Endothelial cell of umbilical vein (primary cell): ENCODE measurements around the gene DMD. TPM values are rescaled to one million over a fixed set of nuclear protein-coding genes. Genes with fewer than 3 reads are reported as not detected.

Experiments used
- BruUV-seq: library from RNA; stranded (reverse); fragments of 400-500 nt; replicated peaks from 2 replicates; lab custom pipeline; 2021; lab: Mats Ljungman, UMichigan
- CTCF ChIA-PET: fragments of 300-600, 350-600 bp; sonication (Branson Sonifier 250); formaldehyde crosslinking; loops from one replicate; lab custom pipeline; 2021; ENCODE audit warnings: antibody characterized with exemption, inconsistent platforms; lab: Charles Lee
- POLR2A ChIA-PET: fragments of 300-600, 350-600 bp; sonication (Branson Sonifier 250); formaldehyde crosslinking; loops from one replicate; lab custom pipeline; 2021; ENCODE audit warnings: antibody characterized with exemption, inconsistent platforms; lab: Charles Lee
- DNase-seq: peaks from one replicate; pipeline ENCODE4 v3.0.0-alpha.2; 2011; ENCODE audit warnings: low read depth, low spot score
- FAIRE-seq: peaks from 2 replicates; lab custom pipeline; 2011; peaks lifted over from hg19 to GRCh38; lab: Jason Lieb, UNC
- H2AFZ ChIP-seq: 2 replicates; pipeline ENCODE4 v1.6.0; 2012; ENCODE audit warnings: low read depth, low read length, control low read depth, inconsistent platforms
- H3K27ac ChIP-seq: 2 replicates; pipeline ENCODE4 v1.5.1; 2011; ENCODE audit warnings: low read depth, mild to moderate bottlenecking, control low read depth, low read length, moderate library complexity; ENCODE audit not compliant: insufficient read depth
- H3K27me3 ChIP-seq, 2 experiments: 2 replicates each; pipeline versions ENCODE4 v1.6.0 to v1.6.1; 2011; ENCODE audit warnings: low read length in 2 of 2, mixed read lengths in 1 of 2; ENCODE audit not compliant: control insufficient read depth in 2 of 2, insufficient read depth in 2 of 2
- H3K36me3 ChIP-seq, 2 experiments: 2 replicates in 1 of 2; 3 replicates in 1 of 2; pipeline ENCODE4 v1.5.1; 2011; ENCODE audit warnings: low read length in 2 of 2, mild to moderate bottlenecking in 1 of 2, moderate library complexity in 1 of 2; ENCODE audit not compliant: control insufficient read depth in 2 of 2, insufficient read depth in 2 of 2; ENCODE audit errors: extremely low read depth in 1 of 2
- H3K4me1 ChIP-seq: 3 replicates; pipeline ENCODE4 v1.5.1; 2011; ENCODE audit warnings: mild to moderate bottlenecking, low read length; ENCODE audit not compliant: control insufficient read depth, insufficient read depth; ENCODE audit errors: extremely low read depth
- H3K4me2 ChIP-seq: 2 replicates; pipeline ENCODE4 v1.6.1; 2011; ENCODE audit warnings: low read length, control low read depth, mixed read lengths; ENCODE audit not compliant: insufficient read depth
- H3K4me3 ChIP-seq, 3 experiments: fragments of 200-600 bp in 1 of 3; sonication (generic), shearing (Covaris generic) in 1 of 3; replicated peaks in 1 of 3; 2 replicates each; pipeline ENCODE4 v1.5.1; 2011 to 2016; ENCODE audit warnings: control low read depth in 3 of 3, low read length in 3 of 3, mild to moderate bottlenecking in 2 of 3, inconsistent platforms in 1 of 3, low read depth in 1 of 3, moderate library complexity in 1 of 3; ENCODE audit not compliant: insufficient read depth in 1 of 3
- H3K79me2 ChIP-seq: 2 replicates; pipeline ENCODE4 v1.6.0; 2012; ENCODE audit warnings: low read length, inconsistent platforms; ENCODE audit not compliant: control insufficient read depth, insufficient read depth
- H3K9ac ChIP-seq: replicated peaks from 2 replicates; pipeline ENCODE3; 2011; ENCODE audit warnings: low read length, control low read depth; ENCODE audit not compliant: insufficient read depth; ENCODE audit errors: extremely low read depth
- H3K9me1 ChIP-seq: replicated peaks from 3 replicates; pipeline ENCODE4 v1.6.0; 2011; ENCODE audit warnings: mild to moderate bottlenecking, low read length; ENCODE audit not compliant: control insufficient read depth, insufficient read depth; ENCODE audit errors: extremely low read depth
- H3K9me3 ChIP-seq: replicated peaks from 2 replicates; pipeline ENCODE4 v1.5.1; 2012; ENCODE audit warnings: low read length, inconsistent platforms; ENCODE audit not compliant: control insufficient read depth, insufficient read depth
- H4K20me1 ChIP-seq: replicated peaks from 2 replicates; pipeline ENCODE3; 2011; ENCODE audit warnings: mild to moderate bottlenecking, low read length; ENCODE audit not compliant: control insufficient read depth, insufficient read depth; ENCODE audit errors: extremely low read depth
- EZH2 ChIP-seq: IDR thresholded peaks from 2 replicates; pipeline ENCODE4 v1.6.1; 2012; ENCODE audit warnings: borderline replicate concordance, low read depth, mild to moderate bottlenecking, moderate library complexity, low read length, inconsistent platforms; ENCODE audit not compliant: severe bottlenecking
- FOS ChIP-seq: IDR thresholded peaks from 2 replicates; pipeline ENCODE4 v1.6.1; 2011; ENCODE audit warnings: mild to moderate bottlenecking, low read length, moderate library complexity, borderline replicate concordance; ENCODE audit not compliant: insufficient read depth
- GATA2 ChIP-seq: IDR thresholded peaks from 2 replicates; pipeline ENCODE4 v1.7.0; 2011; ENCODE audit warnings: low read depth, mild to moderate bottlenecking, moderate library complexity, mixed read lengths, low read length; ENCODE audit not compliant: insufficient read length, insufficient read depth
- JUN ChIP-seq: IDR thresholded peaks from 2 replicates; pipeline ENCODE4 v1.6.1; 2011; ENCODE audit warnings: borderline replicate concordance, low read depth; ENCODE audit not compliant: insufficient read length, insufficient read depth
- MYC ChIP-seq: IDR thresholded peaks from one replicate; pipeline ENCODE4 v1.6.1; 2011; ENCODE audit warnings: mild to moderate bottlenecking, low read depth, low read length
- POLR2A ChIP-seq: IDR thresholded peaks from 2 replicates; pipeline ENCODE4 v1.6.1; 2012; ENCODE audit warnings: low read depth, mild to moderate bottlenecking, control low read depth, low read length
- POLR2AphosphoS5 ChIP-seq: IDR thresholded peaks from 2 replicates; pipeline ENCODE4 v1.6.1; 2012; ENCODE audit warnings: low read depth, mild to moderate bottlenecking, control low read depth, low read length, moderate library complexity; ENCODE audit not compliant: insufficient read depth
- dilution Hi-C: fragments of 300-500 bp; cut with MboI; formaldehyde crosslinking; loops from one replicate; pipeline ENCODE4 v1.15.0; 2019; ENCODE audit warnings: low sequenced_read_pairs; ENCODE audit not compliant: extremely low pct_ligation_motif_present
- intact Hi-C: fragments of 100-400 bp; cut with micrococcal nuclease; formaldehyde crosslinking; loops from one replicate; pipeline ENCODE4 v1.10.0; 2022
- polyA plus RNA-seq, 4 experiments: library from polyadenylated mRNA; depleted of rRNA in 3 of 4; stranded (reverse) in 3 of 4; unstranded in 1 of 4; fragments of >200 nt; gene quantifications; 2 replicates each; pipeline versions ENCODE4 v1.2.1 to v1.2.3, GENCODE V29; 2011 to 2012; ENCODE audit warnings: missing spikeins in 1 of 4
- total RNA-seq: library from RNA; stranded (reverse); gene quantifications from 2 replicates; pipeline ENCODE4 v1.2.3, GENCODE V29; 2021
- TF ChIP-seq, protein P1 (sequence below): IDR thresholded peaks from 2 replicates; pipeline ENCODE4 v1.6.1; 2011; ENCODE audit not compliant: insufficient read depth, insufficient read length
- TF ChIP-seq, protein P2 (sequence below), 2 donors: IDR thresholded peaks; 1 replicate in 1 of 2; 2 replicates in 1 of 2; pipeline ENCODE4 v1.5.1; 2011; ENCODE audit warnings: low read length in 2 of 2, mild to moderate bottlenecking in 2 of 2, moderate library complexity in 2 of 2, control low read depth in 1 of 2, inconsistent platforms in 1 of 2, low read depth in 1 of 2; ENCODE audit not compliant: insufficient read depth in 1 of 2; ENCODE audit errors: extremely low read depth in 1 of 2

DMD gene
- total and polyA plus RNA-seq, 2 donors (not counting 3 experiments of a cell fraction or from before 2014, with no cell fraction given), result 7.3 to 9.0 TPM

- CTCF ChIA-PET, result no interaction called here
- H4K20me1 ChIP-seq, result no peaks in the 10 kb centered on the region
- H3K4me3 ChIP-seq, result no peak overlapping the region
- no peak for TF ChIP-seq MYC
- no peak for TF ChIP-seq EZH2
- TF ChIP-seq JUN, result no peak
- no peaks in the 10 kb centered on the region for H3K36me3 ChIP-seq
- no peak for DNase-seq
- no peak for FAIRE-seq
- H3K9ac ChIP-seq, result no peak overlapping the region
- dilution Hi-C loops (no loop called here), intact Hi-C loops (no loop called here)
- H3K79me2 ChIP-seq, result no peaks in the 10 kb centered on the region
- H3K27me3 ChIP-seq, result no peaks in the 10 kb centered on the region
- H3K4me1 ChIP-seq, result no peaks in the 10 kb centered on the region
- no TSS peak for BruUV-seq
- H3K9me3 ChIP-seq, result no peaks in the 10 kb centered on the region
- H2AFZ ChIP-seq, result no peak overlapping the region
- no peaks in the 10 kb centered on the region for H3K9me1 ChIP-seq
- POLR2A ChIA-PET, result no interaction called here
- no peak overlapping the region for H3K27ac ChIP-seq
- H3K4me2 ChIP-seq, result no peak overlapping the region
Observed at GRCh38 chrX:32191316-32191715, 1020.0 kb downstream of the DMD start.

DNA sequence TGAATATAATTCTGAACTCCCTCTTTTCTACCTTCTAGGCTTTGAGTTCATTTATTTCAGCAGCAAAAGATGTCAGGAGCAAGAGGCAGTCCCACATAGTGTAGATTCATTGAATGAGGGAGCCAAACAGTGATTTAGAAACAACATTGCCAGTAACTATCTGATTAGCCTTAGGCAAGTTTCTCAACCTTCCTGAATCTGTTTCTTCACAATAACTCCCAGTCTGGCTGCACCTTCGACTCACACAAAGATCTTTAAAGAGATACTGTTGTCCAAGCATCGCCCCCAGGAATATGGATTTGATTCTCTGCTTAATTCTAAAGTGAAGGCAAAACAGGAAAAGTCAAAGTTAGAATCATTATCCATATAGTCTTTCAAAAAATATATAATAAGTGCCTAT lies 1026.2 kb downstream of the DMD start:
- ChIA-PET CTCF (no interaction called here), POLR2A (no interaction called here)
- Histone ChIP-seq H3K9me1 (no peaks in the 10 kb centered on the region), H4K20me1 (no peaks in the 10 kb centered on the region), H3K27ac (no peak overlapping the region), H3K4me2 (no peak overlapping the region), H3K4me3 (no peak overlapping the region), H3K36me3 (no peaks in the 10 kb centered on the region), H3K4me1 (no peaks in the 10 kb centered on the region), H3K79me2 (no peaks in the 10 kb centered on the region), H3K9me3 (no peaks in the 10 kb centered on the region), H2AFZ (no peak overlapping the region), H3K9ac (no peak overlapping the region), H3K27me3 (no peaks in the 10 kb centered on the region)
- no peak for FAIRE-seq
- dilution Hi-C loops, result no loop called here
- DNase-seq, result no peak
- no peak for TF ChIP-seq GATA2
- no peak for TF ChIP-seq POLR2AphosphoS5
- no peak for TF ChIP-seq EZH2
- no peak for TF ChIP-seq MYC
- no peak for TF ChIP-seq POLR2A
- TF ChIP-seq, protein P1, sequence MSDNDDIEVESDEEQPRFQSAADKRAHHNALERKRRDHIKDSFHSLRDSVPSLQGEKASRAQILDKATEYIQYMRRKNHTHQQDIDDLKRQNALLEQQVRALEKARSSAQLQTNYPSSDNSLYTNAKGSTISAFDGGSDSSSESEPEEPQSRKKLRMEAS, result no peak
- TF ChIP-seq FOS, result no peak
- no peak for TF ChIP-seq JUN
- TF ChIP-seq, protein P2, sequence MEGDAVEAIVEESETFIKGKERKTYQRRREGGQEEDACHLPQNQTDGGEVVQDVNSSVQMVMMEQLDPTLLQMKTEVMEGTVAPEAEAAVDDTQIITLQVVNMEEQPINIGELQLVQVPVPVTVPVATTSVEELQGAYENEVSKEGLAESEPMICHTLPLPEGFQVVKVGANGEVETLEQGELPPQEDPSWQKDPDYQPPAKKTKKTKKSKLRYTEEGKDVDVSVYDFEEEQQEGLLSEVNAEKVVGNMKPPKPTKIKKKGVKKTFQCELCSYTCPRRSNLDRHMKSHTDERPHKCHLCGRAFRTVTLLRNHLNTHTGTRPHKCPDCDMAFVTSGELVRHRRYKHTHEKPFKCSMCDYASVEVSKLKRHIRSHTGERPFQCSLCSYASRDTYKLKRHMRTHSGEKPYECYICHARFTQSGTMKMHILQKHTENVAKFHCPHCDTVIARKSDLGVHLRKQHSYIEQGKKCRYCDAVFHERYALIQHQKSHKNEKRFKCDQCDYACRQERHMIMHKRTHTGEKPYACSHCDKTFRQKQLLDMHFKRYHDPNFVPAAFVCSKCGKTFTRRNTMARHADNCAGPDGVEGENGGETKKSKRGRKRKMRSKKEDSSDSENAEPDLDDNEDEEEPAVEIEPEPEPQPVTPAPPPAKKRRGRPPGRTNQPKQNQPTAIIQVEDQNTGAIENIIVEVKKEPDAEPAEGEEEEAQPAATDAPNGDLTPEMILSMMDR (IDR thresholded peaks at IDR 0.05; ENCODE audit: extremely low read depth in 1 of 2, insufficient read depth in 1 of 2, low read depth in 1 of 2, low read length in 2 of 2), result no peak
- no TSS peak for BruUV-seq
- intact Hi-C loops, result no loop called here
